CD4-positive, alpha-beta T cell treated with Interleukin-2 at 100 ng/mL for 4 hours (primary cell): Measurements from ENCODE around the gene POLG2.
"Not testable (repeated sequence)": the region's sequence is repeated elsewhere in the genome, so short reads cannot be mapped to it uniquely, and the experiment has no call there.

Source experiments
- DNase-seq: peaks from one replicate; pipeline ENCODE4 v3.0.0-alpha.2; 2020; ENCODE audit warnings: low spot score

Gene POLG2

GRCh38 chr17:64484380-64484779 is 12.5 kb downstream of the POLG2 start:
- no peak for DNase-seq

- DNase-seq: no peak
Measured at GRCh38 chr17:64480951-64481350, 15.9 kb downstream of the POLG2 start.

GRCh38 chr17:64477849-64478248 is 19.0 kb downstream of the POLG2 start:
- DNase-seq: no peak

GRCh38 chr17:64472564-64472963 is 24.3 kb downstream of the POLG2 start:
- DNase-seq: no peak

GRCh38 chr17:64471440-64471839 is 25.4 kb downstream of the POLG2 start:
- no peak for DNase-seq

GRCh38 chr17:64470625-64471024 is 26.2 kb downstream of the POLG2 start:
- no peak for DNase-seq

- DNase-seq: not testable (repeated sequence)
Measured at GRCh38 chr17:64466834-64467233, 30.0 kb downstream of the POLG2 start.

- no peak for DNase-seq
Measured at GRCh38 chr17:64466019-64466735, 30.7 kb downstream of the POLG2 start.

- no peak for DNase-seq
Measured at GRCh38 chr17:64461788-64462187, 35.1 kb downstream of the POLG2 start.

GRCh38 chr17:64460955-64461354 is 35.9 kb downstream of the POLG2 start:
- DNase-seq: no peak

GRCh38 chr17:64459818-64460217 is 37.0 kb downstream of the POLG2 start:
- DNase-seq: not testable (repeated sequence)

GRCh38 chr17:64459284-64459747 is 37.5 kb downstream of the POLG2 start:
- DNase-seq: no peak

GRCh38 chr17:64458756-64459155 is 38.1 kb downstream of the POLG2 start:
- DNase-seq: no peak

GRCh38 chr17:64457156-64457555 is 39.7 kb downstream of the POLG2 start:
- DNase-seq: no peak

- DNase-seq: peak; percentile 17
Measured at GRCh38 chr17:64455993-64456885, 40.6 kb downstream of the POLG2 start.

- no peak for DNase-seq
Measured at GRCh38 chr17:64449545-64449944, 47.3 kb downstream of the POLG2 start.

GRCh38 chr17:64448665-64449512 is 48.0 kb downstream of the POLG2 start, which contains the start of gene MILR1:
TSS of gene MILR1 (plus strand) at chr17:64449115. CDS start at chr17:64449169, 54 bp downstream.
- DNase-seq: peak; percentile 9

GRCh38 chr17:64447526-64447925 is 49.3 kb downstream of the POLG2 start:
- no peak for DNase-seq

- DNase-seq: no peak
Measured at GRCh38 chr17:64443086-64443760, 53.6 kb downstream of the POLG2 start.

- DNase-seq: no peak
Measured at GRCh38 chr17:64442541-64442971, 54.3 kb downstream of the POLG2 start.

GRCh38 chr17:64441772-64442540 is 54.9 kb downstream of the POLG2 start:
- DNase-seq: peak; percentile 39
